ENCODE data around the gene OR2G2.

The OR2G2 gene, protein sequence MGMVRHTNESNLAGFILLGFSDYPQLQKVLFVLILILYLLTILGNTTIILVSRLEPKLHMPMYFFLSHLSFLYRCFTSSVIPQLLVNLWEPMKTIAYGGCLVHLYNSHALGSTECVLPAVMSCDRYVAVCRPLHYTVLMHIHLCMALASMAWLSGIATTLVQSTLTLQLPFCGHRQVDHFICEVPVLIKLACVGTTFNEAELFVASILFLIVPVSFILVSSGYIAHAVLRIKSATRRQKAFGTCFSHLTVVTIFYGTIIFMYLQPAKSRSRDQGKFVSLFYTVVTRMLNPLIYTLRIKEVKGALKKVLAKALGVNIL

DNA sequence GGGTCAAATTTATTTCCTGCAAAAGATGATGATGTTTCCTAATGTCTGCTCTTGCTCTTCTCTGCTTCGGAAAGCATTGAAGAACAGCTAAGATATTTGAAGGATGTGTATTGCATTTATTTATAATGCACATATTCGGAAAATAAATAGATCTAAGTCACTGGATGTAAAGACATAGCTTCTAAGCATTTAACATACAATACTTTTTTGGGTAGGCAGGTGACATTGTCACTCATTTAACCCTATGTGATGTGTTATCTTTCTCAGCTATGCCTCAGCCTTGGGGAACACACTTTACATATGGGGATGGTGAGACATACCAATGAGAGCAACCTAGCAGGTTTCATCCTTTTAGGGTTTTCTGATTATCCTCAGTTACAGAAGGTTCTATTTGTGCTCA is at the start of gene OR2G2:
OR2G2 (plus strand) TSS at position 301 of the 400 bp plus-strand sequence; CDS start at position 301, 0 bp downstream.
- no peak for DNase-seq

- DNase-seq: no peak
Measured at GRCh38 chr1:247538561-247538960, 49.6 kb upstream of the OR2G2 start.

GRCh38 chr1:247539215-247539614 is 48.9 kb upstream of the OR2G2 start:
- DNase-seq: no peak

DNA sequence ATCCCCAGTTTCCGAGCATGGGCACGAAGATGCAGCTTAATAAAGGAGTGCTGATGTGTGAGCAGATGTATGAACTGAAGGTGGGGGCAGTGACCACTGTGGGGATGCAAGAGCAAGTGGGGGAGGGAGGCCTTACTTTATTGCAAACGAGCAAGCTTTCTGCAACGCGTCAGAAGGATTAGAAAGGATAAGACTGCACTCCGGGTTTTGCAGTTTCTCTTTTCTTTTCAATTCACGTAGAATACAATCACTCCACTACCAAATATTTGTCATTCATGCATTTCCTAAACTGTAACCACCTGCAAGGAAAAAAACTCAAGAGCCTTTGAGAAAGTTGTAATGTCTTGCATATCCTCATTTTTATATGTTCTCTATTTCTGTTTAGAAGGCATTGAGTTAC is 47.6 kb upstream of the OR2G2 start:
- no peak for DNase-seq

GRCh38 chr1:247542811-247543210 is 45.3 kb upstream of the OR2G2 start:
- no peak for DNase-seq

GRCh38 chr1:247548092-247548491 is 40.1 kb upstream of the OR2G2 start:
- no peak for DNase-seq

GRCh38 chr1:247548769-247549182 is 39.4 kb upstream of the OR2G2 start, which contains the start of gene GCSAML:
GCSAML (plus strand) TSS chr1:247549134; CDS start chr1:247549192, 58 bp downstream.
- DNase-seq: no peak

GRCh38 chr1:247551721-247552120 is 36.4 kb upstream of the OR2G2 start:
- no peak for DNase-seq

- DNase-seq: no peak
Measured at GRCh38 chr1:247552231-247552630, 35.9 kb upstream of the OR2G2 start.

DNA sequence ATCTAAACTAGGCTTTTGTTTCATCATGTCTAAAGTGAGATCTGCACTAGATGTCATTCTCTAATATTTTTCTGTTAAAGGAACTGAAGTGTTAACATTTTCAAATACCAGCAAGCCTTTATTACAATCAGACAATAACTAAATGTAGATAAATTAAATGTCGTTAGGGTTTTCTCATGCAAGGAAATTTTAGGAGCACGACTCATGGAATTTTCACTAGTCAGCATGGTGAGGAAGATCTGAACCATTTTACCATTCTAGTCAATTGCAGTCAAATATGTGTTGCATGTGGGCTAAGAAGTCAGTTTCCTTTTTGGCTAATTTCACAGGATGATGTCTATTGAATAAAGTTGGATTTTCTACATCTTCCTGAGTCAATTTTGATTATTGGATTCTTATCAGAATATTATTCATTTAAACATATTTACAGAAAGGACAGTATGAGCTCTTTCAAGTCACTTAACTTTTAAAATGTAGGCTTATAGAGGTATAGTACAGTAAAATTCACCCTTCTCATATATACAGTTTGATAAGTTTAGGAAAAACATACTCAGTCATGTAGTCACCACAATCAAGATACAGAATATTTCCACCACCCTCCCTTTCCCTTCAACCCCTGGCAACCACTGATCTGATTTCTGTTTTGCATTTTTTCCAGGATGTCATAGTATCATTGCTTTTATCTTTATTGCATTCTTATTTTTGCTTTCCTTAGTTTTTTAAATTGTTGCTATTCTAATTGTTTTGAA is 30.1 kb upstream of the OR2G2 start:
- no peak for DNase-seq

GRCh38 chr1:247561711-247562110 is 26.4 kb upstream of the OR2G2 start:
- no peak for DNase-seq

- no peak for DNase-seq
Measured at GRCh38 chr1:247562198-247562597, 26.0 kb upstream of the OR2G2 start.

DNA sequence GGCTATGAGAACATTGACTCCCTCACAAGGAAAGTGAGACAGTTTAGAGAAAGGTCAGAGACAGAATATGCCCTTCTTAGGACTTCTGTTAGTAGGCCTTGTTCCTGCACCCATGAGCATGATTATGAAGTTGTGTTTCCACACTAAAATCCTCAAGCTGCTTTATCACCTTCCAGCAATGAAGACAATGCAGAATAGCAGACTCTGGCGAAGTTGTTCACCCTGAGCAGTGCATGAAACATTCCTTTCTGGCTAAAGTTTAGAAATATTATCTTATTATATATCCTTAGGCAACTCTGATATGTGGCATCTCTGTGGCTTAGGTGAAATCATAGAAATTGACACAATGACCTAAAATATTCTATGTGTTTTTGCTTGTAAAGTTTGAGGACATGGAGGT is 13.9 kb upstream of the OR2G2 start:
- DNase-seq: no peak

DNA sequence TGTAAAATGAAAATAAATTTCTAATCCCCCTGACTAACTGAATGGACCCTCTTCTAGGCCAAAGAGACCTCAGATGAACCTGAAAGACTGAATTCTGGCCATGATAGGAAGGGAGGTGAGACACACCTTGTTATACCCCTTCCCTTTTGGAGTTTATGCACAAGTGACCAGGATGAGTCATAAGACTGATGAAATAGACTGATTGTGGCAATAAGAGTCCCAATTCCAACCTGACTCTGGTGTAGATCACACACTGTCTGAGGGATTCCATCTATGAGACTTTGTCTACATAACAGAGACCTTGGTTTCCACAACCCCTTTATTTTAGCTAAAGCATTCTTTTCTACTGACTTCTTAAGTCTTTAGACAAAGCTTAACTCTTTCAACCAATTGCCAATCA is 13.5 kb upstream of the OR2G2 start:
- DNase-seq: no peak

DNA sequence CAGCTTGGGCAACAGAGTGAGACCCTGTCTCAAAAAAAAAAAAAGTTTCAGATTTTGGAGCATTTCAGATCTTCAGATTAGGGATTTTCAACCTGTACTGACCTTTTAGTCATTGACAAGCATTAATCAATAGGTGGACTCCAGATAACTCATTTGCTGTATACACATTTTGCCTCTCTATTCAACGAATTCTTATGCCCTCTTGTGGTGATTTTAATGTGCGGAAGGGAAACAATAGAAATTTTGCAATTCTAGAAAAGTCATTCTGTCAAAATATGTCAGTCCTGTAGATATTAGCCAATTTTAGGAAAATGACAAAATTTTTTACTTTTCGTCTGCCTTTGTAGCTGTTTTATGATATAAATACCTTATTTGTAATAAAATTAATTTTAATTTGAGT is 11.6 kb upstream of the OR2G2 start:
- DNase-seq: no peak

DNA sequence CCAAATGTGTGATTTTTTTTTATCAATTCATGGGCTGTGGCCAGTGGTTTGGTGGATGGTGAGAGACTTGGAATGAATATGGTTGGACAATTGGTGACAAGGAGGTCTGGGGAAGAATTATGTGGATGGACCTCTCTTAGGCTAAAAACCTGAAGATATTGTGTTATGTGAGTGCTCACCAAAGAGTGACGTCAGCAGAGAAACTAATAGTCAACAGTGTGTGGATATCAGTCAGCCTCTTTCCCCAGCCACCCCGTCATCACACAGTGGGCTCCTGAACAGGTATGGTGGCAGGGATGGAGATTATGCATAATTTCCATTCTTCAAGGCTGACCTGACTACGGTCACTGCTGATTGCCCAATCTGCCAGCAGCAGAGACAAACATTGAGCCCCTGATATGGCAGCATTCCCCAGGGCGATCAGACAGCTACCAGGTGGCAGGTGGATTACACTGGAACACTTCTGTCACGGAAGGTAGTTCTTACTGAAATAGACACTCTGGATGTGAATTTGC is 9.2 kb upstream of the OR2G2 start:
- DNase-seq: no peak

- no peak for DNase-seq
Measured at GRCh38 chr1:247605286-247605685, 17.1 kb downstream of the OR2G2 start, which contains the start of gene OR2G3. OR2G3 (plus strand) TSS chr1:247605586; CDS start chr1:247605586, 0 bp downstream.

DNA sequence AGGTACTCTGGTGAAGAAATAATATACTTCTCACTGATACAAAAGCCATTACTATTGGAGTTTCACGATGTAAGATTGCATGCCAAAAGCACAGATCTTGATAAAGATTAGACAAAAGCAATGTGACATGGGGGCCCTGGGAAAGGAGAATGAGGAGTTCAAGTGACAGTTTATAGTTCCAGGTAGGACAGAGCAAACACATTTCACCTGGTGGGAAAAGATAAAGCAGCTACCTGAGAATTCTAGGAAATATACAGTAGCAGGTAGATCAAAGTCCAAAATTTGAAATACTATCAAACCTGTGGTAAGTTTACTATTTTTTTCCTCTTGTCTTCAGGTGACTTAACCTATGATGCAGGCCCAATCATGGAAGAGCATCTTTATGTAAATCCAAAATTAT is 25.2 kb downstream of the OR2G2 start:
- DNase-seq: no peak

GRCh38 chr1:247614625-247615024 is 26.5 kb downstream of the OR2G2 start:
- no peak for DNase-seq

GRCh38 chr1:247627951-247628350 is 39.8 kb downstream of the OR2G2 start:
- DNase-seq: no peak

DNA sequence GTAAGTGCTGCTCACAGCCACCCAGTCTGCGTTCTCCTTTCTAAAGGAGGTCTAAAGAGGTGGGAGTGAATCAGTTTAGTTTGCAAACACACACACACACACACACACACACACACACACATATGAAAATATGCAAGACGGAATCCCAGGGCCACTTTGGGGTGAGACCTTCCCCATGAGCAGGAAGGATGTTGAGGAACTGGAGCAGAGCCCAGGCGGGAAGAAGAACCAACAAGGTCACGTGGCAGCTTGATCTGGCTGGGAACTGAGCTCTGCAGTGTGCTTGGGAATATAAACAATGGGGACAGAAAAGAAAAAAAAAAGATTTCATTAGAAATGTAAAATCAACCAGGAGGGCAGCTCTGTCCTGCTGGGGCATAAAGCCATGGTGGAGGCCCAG is 49.9 kb downstream of the OR2G2 start:
- no peak for DNase-seq

- DNase-seq: no peak
Measured at GRCh38 chr1:247638781-247639180, 50.6 kb downstream of the OR2G2 start.

Measured in C1 segment of cervical spinal cord (tissue), 14 donors.